Prostate gland (tissue), 2 donors: ENCODE measurements around the gene GGNBP2. TPM values are rescaled to one million over a fixed set of nuclear protein-coding genes. Genes with fewer than 3 reads are reported as not detected.

ENCODE experiments used
- DNase-seq: peaks from one replicate; pipeline ENCODE4 v3.0.0-alpha.2; 2019; ENCODE audit warnings: low spot score
- H3K27ac ChIP-seq, 2 donors: fragments of 200-600 bp; sonication (generic); 2 replicates each; pipeline ENCODE4 v1.5.1; 2017 to 2019
- H3K27me3 ChIP-seq: fragments of 200-600 bp; sonication (generic); replicated peaks from 2 replicates; pipeline ENCODE4 v1.5.1; 2019; ENCODE audit not compliant: insufficient read depth
- H3K36me3 ChIP-seq, 2 donors: fragments of 200-600 bp; sonication (generic); 1 replicate in 1 of 2; 2 replicates in 1 of 2; pipeline versions ENCODE4 v1.5.1 to v1.8.1; 2017 to 2019
- H3K4me1 ChIP-seq: fragments of 200-600 bp; sonication (generic); replicated peaks from 2 replicates; pipeline ENCODE4 v1.5.1; 2019
- H3K4me3 ChIP-seq, 2 donors: fragments of 200-600 bp; sonication (generic); 2 replicates each; pipeline ENCODE4 v1.5.1; 2017 to 2019
- H3K9me3 ChIP-seq: fragments of 200-600 bp; sonication (generic); 2 replicates; pipeline ENCODE4 v1.5.1; 2017
- POLR2A ChIP-seq: fragments of 450-650 bp; IDR thresholded peaks from one replicate; pipeline ENCODE4 v1.6.1; 2016; ENCODE audit warnings: antibody characterized with exemption, mild to moderate bottlenecking
- POLR2AphosphoS5 ChIP-seq: sonication (generic); formaldehyde crosslinking; IDR thresholded peaks from one replicate; pipeline ENCODE4 v1.6.1; 2017; ENCODE audit warnings: antibody characterized with exemption
- WGBS: methylation state at CpG from one replicate; pipeline ENCODE4 v1.1.5; 2018; 5-methylcytosine and 5-hydroxymethylcytosine counted together
- intact Hi-C: fragments of 100-400 bp; cut with DNase I; formaldehyde crosslinking; loops from one replicate; pipeline ENCODE4 v1.14.2; 2022
- total RNA-seq, 2 donors: library from RNA; depleted of rRNA; stranded (reverse); fragments of >200 nt; gene quantifications; one replicate each; pipeline ENCODE4 v1.1.0, GENCODE V29; 2016
- TF ChIP-seq, protein P1 (sequence below), 4 experiments: fragments of 200-600 bp in 2 of 4; fragments of 450-650 bp in 2 of 4; sonication (generic) in 2 of 4; IDR thresholded peaks; 1 replicate in 3 of 4; 2 replicates in 1 of 4; pipeline ENCODE4 v1.5.1; 2016 to 2019; ENCODE audit warnings: antibody characterized with exemption in 4 of 4, mild to moderate bottlenecking in 2 of 4, moderate library complexity in 2 of 4

GGNBP2 gene
- total RNA-seq, 2 donors from 2014 or later, result 34.8 to 71.7 TPM

DNA sequence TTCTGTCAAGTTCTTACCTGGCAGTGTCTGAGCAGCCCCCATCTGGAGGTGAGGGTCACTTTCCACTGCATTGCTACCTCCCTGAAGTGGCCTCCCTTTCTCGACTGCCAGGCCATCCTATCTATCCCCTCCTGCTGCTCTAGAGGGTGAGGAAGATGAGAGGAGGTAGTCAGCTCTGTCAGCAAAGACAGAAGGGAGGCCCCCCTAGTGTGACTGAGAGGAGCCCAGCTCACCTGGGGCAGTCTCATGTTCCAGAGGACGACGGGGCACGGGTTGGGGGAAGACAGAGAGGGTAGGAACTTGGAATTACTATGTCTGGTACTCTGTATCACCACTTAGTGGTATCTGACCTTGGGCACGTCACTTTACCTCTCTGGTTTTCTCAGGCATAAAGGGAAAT lies 32.1 kb upstream of the GGNBP2 start:
- Histone ChIP-seq H3K9me3 (no peaks in the 10 kb centered on the region), H3K4me3 (no peak overlapping the region), H3K36me3 (no peaks in the 10 kb centered on the region), H3K27me3 (no peaks in the 10 kb centered on the region), H3K27ac (no peak overlapping the region), H3K4me1 (no peaks in the 10 kb centered on the region)
- TF ChIP-seq POLR2AphosphoS5 (no peak), POLR2A (no peak)
- TF ChIP-seq, protein P1, sequence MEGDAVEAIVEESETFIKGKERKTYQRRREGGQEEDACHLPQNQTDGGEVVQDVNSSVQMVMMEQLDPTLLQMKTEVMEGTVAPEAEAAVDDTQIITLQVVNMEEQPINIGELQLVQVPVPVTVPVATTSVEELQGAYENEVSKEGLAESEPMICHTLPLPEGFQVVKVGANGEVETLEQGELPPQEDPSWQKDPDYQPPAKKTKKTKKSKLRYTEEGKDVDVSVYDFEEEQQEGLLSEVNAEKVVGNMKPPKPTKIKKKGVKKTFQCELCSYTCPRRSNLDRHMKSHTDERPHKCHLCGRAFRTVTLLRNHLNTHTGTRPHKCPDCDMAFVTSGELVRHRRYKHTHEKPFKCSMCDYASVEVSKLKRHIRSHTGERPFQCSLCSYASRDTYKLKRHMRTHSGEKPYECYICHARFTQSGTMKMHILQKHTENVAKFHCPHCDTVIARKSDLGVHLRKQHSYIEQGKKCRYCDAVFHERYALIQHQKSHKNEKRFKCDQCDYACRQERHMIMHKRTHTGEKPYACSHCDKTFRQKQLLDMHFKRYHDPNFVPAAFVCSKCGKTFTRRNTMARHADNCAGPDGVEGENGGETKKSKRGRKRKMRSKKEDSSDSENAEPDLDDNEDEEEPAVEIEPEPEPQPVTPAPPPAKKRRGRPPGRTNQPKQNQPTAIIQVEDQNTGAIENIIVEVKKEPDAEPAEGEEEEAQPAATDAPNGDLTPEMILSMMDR (IDR thresholded peaks at IDR 0.05), result no peak
- DNase-seq, result no peak
- 91% methylated on average over 5 of the region's 5 CpGs for WGBS
- intact Hi-C loops, result no loop called here

DNA sequence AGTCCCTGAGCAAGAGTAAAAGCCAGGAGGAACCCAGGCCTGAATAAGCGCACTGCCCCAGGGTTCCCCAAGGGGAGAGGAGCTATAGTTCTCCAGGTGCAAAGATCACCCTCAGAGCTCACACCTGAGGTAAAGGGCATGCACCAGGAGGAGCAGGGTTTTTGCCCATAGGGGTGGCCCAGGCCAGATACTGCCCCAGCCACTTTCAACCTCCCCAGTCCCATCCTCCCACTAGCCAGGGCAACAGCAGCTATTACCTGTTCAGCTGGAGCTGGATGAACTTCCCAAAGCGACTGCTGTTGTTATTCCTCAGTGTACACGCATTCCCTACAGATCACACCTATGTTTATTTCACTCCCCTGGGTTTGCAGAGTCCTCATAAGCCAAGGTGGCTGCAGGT lies 29.9 kb upstream of the GGNBP2 start:
- H3K27ac ChIP-seq, result no peak overlapping the region
- TF ChIP-seq, protein P1 (IDR thresholded peaks at IDR 0.05), result no peak
- TF ChIP-seq POLR2A, result no peak
- TF ChIP-seq POLR2AphosphoS5, result no peak
- no peaks in the 10 kb centered on the region for H3K9me3 ChIP-seq
- no peaks in the 10 kb centered on the region for H3K4me1 ChIP-seq
- no peak overlapping the region for H3K4me3 ChIP-seq
- DNase-seq, result no peak
- no peaks in the 10 kb centered on the region for H3K36me3 ChIP-seq
- 93% methylated on average over 3 of the region's 3 CpGs for WGBS
- intact Hi-C loops, result no loop called here
- no peaks in the 10 kb centered on the region for H3K27me3 ChIP-seq

DNA sequence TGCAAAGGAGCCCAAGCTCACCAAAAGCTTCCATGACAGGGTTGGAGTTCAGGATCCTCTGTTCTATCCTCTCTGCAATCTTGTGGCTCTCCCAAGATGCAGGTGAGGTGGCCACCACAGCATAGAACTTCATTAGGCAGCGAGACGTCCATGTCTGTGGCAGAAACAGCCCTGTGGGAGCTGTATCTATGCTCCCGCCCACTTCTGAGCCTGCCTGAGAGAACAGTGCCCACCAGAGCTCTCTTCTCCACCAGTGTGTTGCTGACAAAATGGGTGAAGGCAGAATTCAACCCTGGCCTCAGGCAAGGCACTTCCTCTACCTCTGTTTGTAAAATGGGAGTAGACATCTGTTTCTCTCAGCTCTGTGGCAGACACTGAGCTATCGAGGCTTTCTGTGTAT lies 28.9 kb upstream of the GGNBP2 start:
- H3K36me3 ChIP-seq, result no peaks in the 10 kb centered on the region
- WGBS, result 89% methylated on average over 4 of the region's 4 CpGs
- TF ChIP-seq POLR2A (no peak), POLR2AphosphoS5 (no peak)
- TF ChIP-seq, protein P1 (IDR thresholded peaks at IDR 0.05), result no peak
- H3K4me1 ChIP-seq, result no peaks in the 10 kb centered on the region
- H3K27me3 ChIP-seq, result no peaks in the 10 kb centered on the region
- no peaks in the 10 kb centered on the region for H3K9me3 ChIP-seq
- intact Hi-C loops, result no loop called here
- no peak overlapping the region for H3K4me3 ChIP-seq
- no peak overlapping the region for H3K27ac ChIP-seq
- DNase-seq, result no peak

DNA sequence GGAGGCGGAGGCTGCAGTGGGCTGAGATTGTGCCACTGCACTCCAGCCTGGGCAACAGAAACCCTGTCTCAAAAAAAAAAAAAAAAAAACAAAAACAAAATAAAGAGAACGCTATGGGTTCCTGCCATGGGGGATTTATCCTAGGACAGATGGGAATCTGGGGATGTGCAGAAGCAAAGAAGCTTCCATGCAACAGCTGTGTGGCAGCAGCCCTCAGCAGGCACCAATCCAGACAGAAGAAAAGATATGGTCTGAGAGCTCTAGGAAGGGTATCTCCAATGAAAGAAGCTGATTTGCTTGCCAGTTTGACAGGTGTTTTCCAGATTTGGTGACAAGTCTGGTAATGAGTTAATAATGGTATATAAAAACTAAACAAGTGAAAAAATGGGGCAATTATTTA lies 21.6 kb upstream of the GGNBP2 start:
- H3K9me3 ChIP-seq, result no peaks in the 10 kb centered on the region
- H3K27me3 ChIP-seq, result no peaks in the 10 kb centered on the region
- no peak overlapping the region for H3K4me3 ChIP-seq
- intact Hi-C loops, result no loop called here
- peaks cover 0 to 6% of the 10 kb centered on the region in 2 donors for H3K36me3 ChIP-seq
- H3K27ac ChIP-seq, result no peak overlapping the region
- H3K4me1 ChIP-seq, result no peaks in the 10 kb centered on the region
- DNase-seq, result no peak
- TF ChIP-seq POLR2A (no peak), POLR2AphosphoS5 (no peak)
- TF ChIP-seq, protein P1 (IDR thresholded peaks at IDR 0.05), result no peak
- 94% methylated on average over 2 of the region's 2 CpGs for WGBS

DNA sequence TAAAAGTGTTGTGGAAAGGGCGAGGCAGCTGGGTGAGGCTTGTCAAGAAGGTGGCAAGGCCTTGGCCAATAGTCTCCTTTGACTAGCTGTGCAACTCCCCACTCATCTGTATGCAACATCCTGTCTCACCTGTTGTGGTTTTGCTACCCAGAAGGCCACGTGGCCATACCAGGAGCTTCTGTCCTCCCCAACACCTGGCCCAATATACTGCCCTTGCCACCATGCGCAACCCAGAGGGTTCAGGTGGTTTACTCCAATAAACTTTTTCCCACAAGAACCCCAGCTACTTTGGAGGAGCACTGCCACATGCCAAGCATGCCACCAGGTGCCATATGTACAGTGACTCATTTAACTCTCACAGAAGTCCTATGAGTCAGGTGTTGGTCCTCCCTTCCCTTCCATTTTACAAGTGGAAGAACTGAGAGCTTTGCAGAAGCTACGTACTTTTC lies 20.3 kb upstream of the GGNBP2 start:
- Histone ChIP-seq H3K27ac (no peak overlapping the region), H3K36me3 (peaks cover 0 to 6% of the 10 kb centered on the region in 2 donors), H3K9me3 (no peaks in the 10 kb centered on the region), H3K4me1 (no peaks in the 10 kb centered on the region), H3K27me3 (no peaks in the 10 kb centered on the region), H3K4me3 (no peak overlapping the region)
- WGBS, result 90% methylated on average over 4 of the region's 4 CpGs
- DNase-seq, result no peak
- no peak for TF ChIP-seq POLR2AphosphoS5
- TF ChIP-seq POLR2A, result no peak
- TF ChIP-seq, protein P1 (IDR thresholded peaks at IDR 0.05), result no peak
- intact Hi-C loops, result no loop called here
